IgD-negative memory B cell (primary cell): ENCODE results near the gene CXCR3. TPM values are rescaled to one million over a fixed set of nuclear protein-coding genes. Genes with fewer than 3 reads are reported as not detected.
"Not testable (repeated sequence)": the region's sequence is repeated elsewhere in the genome, so short reads cannot be mapped to it uniquely, and the experiment has no call there.

Experiments used
- H3K27ac Mint-ChIP-seq, 3 donors: one replicate each; pipeline ENCODE4 v1.8.0; 2020 to 2022; ENCODE audit warnings: mild to moderate bottlenecking in 3 of 3, mixed read lengths in 3 of 3, moderate library complexity in 1 of 3
- H3K27me3 Mint-ChIP-seq: one replicate; pipeline ENCODE4 v1.8.0; 2021; ENCODE audit warnings: mixed read lengths
- H3K36me3 Mint-ChIP-seq: one replicate; pipeline ENCODE4 v1.8.0; 2020; ENCODE audit warnings: mild to moderate bottlenecking, mixed read lengths
- H3K4me1 Mint-ChIP-seq, 3 donors: one replicate each; pipeline ENCODE4 v1.8.0; 2020 to 2022; ENCODE audit warnings: mixed read lengths in 3 of 3, mild to moderate bottlenecking in 1 of 3
- H3K4me3 Mint-ChIP-seq, 4 donors: one replicate each; pipeline ENCODE4 v1.8.0; 2020 to 2022; ENCODE audit warnings: mild to moderate bottlenecking in 4 of 4, mixed read lengths in 4 of 4, moderate library complexity in 3 of 4
- H3K9me3 Mint-ChIP-seq, 3 donors: one replicate each; pipeline ENCODE4 v1.8.0; 2020 to 2021; ENCODE audit warnings: mixed read lengths in 3 of 3, mild to moderate bottlenecking in 1 of 3
- polyA plus RNA-seq: library from polyadenylated mRNA; unstranded; fragments of 300-500 nt; fragmentation: Illumina TruSeq; gene quantifications from one replicate; pipeline ENCODE4 v1.2.3, GENCODE V29; 2021

The CXCR3 gene
- polyA plus RNA-seq, 1 donor from 2014 or later, result 73.8 TPM

GRCh38 chrX:71652405-71652804 is 34.1 kb upstream of the CXCR3 start:
- Mint-ChIP-seq H3K27me3 (no peaks in the 10 kb centered on the region), H3K4me3 (no peak overlapping the region), H3K36me3 (no peaks in the 10 kb centered on the region), H3K27ac (no peak overlapping the region), H3K9me3 (no peaks in the 10 kb centered on the region), H3K4me1 (peaks cover 7 to 8% (median 7%) of the 10 kb centered on the region in 3 donors)

- Mint-ChIP-seq H3K9me3 (no peaks in the 10 kb centered on the region), H3K27ac (peak overlapping the region in 1 of 3 donors; percentile 84), H3K4me3 (no peak overlapping the region), H3K27me3 (no peaks in the 10 kb centered on the region), H3K4me1 (peaks cover 7 to 8% (median 7%) of the 10 kb centered on the region in 3 donors), H3K36me3 (no peaks in the 10 kb centered on the region)
Measured at GRCh38 chrX:71650333-71650969, 32.1 kb upstream of the CXCR3 start.

DNA sequence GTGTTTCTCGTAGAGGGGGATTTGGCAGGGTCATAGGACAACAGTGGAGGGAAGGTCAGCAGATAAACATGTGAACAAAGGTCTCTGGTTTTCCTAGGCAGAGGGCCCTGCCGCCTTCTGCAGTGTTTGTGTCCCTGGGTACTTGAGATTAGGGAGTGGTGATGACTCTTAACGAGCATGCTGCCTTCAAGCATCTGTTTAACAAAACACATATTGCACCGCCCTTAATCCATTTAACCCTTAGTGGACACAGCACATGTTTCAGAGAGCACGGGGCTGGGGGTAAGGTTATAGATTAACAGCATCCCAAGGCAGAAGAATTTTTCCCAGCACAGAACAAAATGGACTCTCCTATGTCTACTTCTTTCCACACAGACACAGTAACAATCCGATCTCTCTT is 26.1 kb upstream of the CXCR3 start:
- H3K4me1 Mint-ChIP-seq, result peaks cover 4 to 13% (median 5%) of the 10 kb centered on the region in 3 donors
- H3K4me3 Mint-ChIP-seq, H3K36me3 Mint-ChIP-seq, H3K9me3 Mint-ChIP-seq, H3K27me3 Mint-ChIP-seq, H3K27ac Mint-ChIP-seq: not testable (repeated sequence)

GRCh38 chrX:71640002-71640401 is 21.7 kb upstream of the CXCR3 start:
- Mint-ChIP-seq H3K36me3 (no peaks in the 10 kb centered on the region), H3K4me3 (no peak overlapping the region), H3K27me3 (no peaks in the 10 kb centered on the region), H3K27ac (no peak overlapping the region), H3K4me1 (peaks cover 9 to 23% (median 12%) of the 10 kb centered on the region in 3 donors), H3K9me3 (no peaks in the 10 kb centered on the region)

DNA sequence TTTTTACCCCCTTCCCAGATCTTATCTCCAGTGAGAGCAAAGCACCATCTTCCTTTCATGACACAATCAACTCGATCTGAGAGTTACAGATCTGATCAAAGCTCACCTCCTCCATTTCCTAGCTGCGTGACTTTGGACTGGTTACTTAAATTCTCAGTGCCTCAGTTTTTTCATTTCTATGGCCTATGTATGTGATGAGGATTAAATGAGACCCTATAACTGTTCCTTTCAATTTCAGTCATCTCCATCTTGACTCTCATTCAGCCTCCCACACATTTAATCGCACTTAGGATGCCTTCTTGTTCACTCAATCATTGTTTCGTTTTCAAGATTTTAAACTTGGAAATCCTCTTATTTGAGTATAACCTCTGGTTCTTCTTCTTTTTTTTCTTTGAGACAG is 20.1 kb upstream of the CXCR3 start:
- Mint-ChIP-seq H3K36me3 (no peaks in the 10 kb centered on the region), H3K4me1 (peaks cover 8 to 17% (median 9%) of the 10 kb centered on the region in 3 donors), H3K27ac (no peak overlapping the region), H3K27me3 (no peaks in the 10 kb centered on the region), H3K4me3 (no peak overlapping the region), H3K9me3 (no peaks in the 10 kb centered on the region)

DNA sequence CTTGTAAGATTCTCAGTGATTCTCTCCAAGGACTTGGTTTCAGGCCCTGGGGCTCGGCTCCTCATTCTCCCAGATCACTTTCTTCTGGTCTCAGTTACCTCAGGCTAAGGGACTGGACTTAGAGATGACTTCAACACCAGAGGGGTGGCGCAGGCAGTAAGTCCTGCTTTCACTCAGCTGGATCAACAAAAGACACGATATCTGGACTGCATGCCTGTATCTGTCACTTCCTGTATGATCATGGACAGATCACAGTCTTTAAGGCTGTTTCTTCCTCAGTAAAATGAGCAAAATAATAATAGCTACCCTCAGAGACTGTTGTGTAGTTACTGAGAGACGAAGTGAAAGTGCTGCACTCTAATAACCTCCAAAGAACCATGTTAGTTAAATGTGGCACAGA is 19.5 kb upstream of the CXCR3 start:
- no peak overlapping the region for H3K4me3 Mint-ChIP-seq
- H3K27me3 Mint-ChIP-seq, result no peaks in the 10 kb centered on the region
- H3K4me1 Mint-ChIP-seq, result peaks cover 8 to 17% (median 9%) of the 10 kb centered on the region in 3 donors
- no peaks in the 10 kb centered on the region for H3K9me3 Mint-ChIP-seq
- no peak overlapping the region for H3K27ac Mint-ChIP-seq
- no peaks in the 10 kb centered on the region for H3K36me3 Mint-ChIP-seq

GRCh38 chrX:71637253-71637618 is 18.9 kb upstream of the CXCR3 start:
- no peaks in the 10 kb centered on the region for H3K36me3 Mint-ChIP-seq
- H3K27me3 Mint-ChIP-seq, result no peaks in the 10 kb centered on the region
- H3K9me3 Mint-ChIP-seq, result no peaks in the 10 kb centered on the region
- peak overlapping the region in 2 of 3 donors; percentile 54 to 88 for H3K27ac Mint-ChIP-seq
- peak overlapping the region in 3 of 4 donors; percentile 1 to 73 (median 24) for H3K4me3 Mint-ChIP-seq
- peaks cover 6 to 23% (median 9%) of the 10 kb centered on the region in 3 donors for H3K4me1 Mint-ChIP-seq

GRCh38 chrX:71636438-71637252 is 18.3 kb upstream of the CXCR3 start:
- peak overlapping the region in 2 of 4 donors; percentile 1 to 24 for H3K4me3 Mint-ChIP-seq
- no peaks in the 10 kb centered on the region for H3K27me3 Mint-ChIP-seq
- H3K4me1 Mint-ChIP-seq, result peaks cover 8 to 27% (median 9%) of the 10 kb centered on the region in 3 donors
- peak overlapping the region in 2 of 3 donors; percentile 54 to 88 for H3K27ac Mint-ChIP-seq
- no peaks in the 10 kb centered on the region for H3K9me3 Mint-ChIP-seq
- no peaks in the 10 kb centered on the region for H3K36me3 Mint-ChIP-seq

GRCh38 chrX:71634366-71634765 is 16.1 kb upstream of the CXCR3 start:
- Mint-ChIP-seq H3K4me1 (peaks cover 17 to 29% (median 19%) of the 10 kb centered on the region in 3 donors), H3K9me3 (no peaks in the 10 kb centered on the region), H3K27ac (no peak overlapping the region), H3K36me3 (no peaks in the 10 kb centered on the region), H3K4me3 (no peak overlapping the region), H3K27me3 (no peaks in the 10 kb centered on the region)

DNA sequence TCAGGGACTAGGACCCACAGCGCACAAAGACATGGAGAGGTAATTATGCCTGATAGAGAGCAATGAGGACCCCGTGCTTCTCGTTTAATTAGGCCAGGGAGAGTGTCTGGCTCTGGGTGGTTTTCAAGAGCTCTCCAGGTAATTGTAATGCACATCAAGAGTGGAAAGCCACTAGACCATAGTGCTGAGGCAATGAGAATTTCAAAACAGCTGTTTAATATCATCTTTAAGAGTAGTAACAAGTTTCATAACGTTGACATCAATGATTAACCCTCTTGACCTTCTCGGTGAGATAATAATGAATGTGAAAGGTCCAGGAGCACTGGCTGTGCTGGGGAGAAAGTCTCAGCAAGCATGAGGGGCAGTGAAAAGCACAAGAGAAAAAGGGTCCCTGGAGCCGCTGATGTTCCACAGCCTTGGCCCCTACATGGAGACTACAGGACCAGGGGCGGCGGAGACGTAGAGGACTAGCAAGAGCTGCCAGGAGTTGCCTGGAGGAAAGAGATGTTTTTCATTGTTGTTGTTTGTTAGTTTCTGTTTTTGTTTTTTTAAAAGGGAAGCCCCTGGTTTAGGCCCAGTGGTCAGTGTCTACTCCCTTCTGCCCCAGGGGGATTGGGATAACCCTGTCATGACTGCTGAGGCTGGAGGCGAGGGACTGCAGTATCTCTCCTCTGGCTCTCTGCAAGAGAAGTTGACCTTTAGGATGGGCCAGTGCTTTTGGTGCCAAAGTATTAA is 14.8 kb upstream of the CXCR3 start:
- H3K36me3 Mint-ChIP-seq, result no peaks in the 10 kb centered on the region
- no peaks in the 10 kb centered on the region for H3K9me3 Mint-ChIP-seq
- peak overlapping the region in 1 of 3 donors; percentile 93 for H3K27ac Mint-ChIP-seq
- no peaks in the 10 kb centered on the region for H3K27me3 Mint-ChIP-seq
- no peak overlapping the region for H3K4me3 Mint-ChIP-seq
- peaks cover 21 to 35% (median 26%) of the 10 kb centered on the region in 3 donors for H3K4me1 Mint-ChIP-seq

DNA sequence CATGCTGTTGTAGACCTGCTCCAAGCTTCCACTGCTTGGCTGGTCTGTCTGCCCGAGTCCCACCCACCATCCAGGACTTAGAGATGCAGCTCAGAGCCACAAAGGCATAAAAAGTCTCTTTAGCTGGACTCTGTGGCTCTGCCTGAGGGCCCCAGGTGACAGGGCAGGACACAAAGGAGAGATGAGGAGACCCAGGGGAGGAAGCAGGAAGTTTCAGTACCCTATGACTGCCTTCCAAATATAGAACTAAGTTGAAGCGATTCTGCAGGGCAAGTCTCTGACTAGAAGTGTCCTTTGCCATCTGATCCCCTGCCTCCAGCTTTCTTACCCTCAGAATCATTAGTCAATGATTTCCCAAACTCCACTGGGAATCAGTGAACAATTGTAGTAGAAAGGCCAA is 11.2 kb upstream of the CXCR3 start:
- no peaks in the 10 kb centered on the region for H3K27me3 Mint-ChIP-seq
- no peaks in the 10 kb centered on the region for H3K36me3 Mint-ChIP-seq
- H3K27ac Mint-ChIP-seq, result peak overlapping the region; percentile 52 to 89 (median 83)
- peak overlapping the region; percentile 30 to 86 (median 62) for H3K4me3 Mint-ChIP-seq
- peaks cover 16 to 30% (median 24%) of the 10 kb centered on the region in 3 donors for H3K4me1 Mint-ChIP-seq
- no peaks in the 10 kb centered on the region for H3K9me3 Mint-ChIP-seq

DNA sequence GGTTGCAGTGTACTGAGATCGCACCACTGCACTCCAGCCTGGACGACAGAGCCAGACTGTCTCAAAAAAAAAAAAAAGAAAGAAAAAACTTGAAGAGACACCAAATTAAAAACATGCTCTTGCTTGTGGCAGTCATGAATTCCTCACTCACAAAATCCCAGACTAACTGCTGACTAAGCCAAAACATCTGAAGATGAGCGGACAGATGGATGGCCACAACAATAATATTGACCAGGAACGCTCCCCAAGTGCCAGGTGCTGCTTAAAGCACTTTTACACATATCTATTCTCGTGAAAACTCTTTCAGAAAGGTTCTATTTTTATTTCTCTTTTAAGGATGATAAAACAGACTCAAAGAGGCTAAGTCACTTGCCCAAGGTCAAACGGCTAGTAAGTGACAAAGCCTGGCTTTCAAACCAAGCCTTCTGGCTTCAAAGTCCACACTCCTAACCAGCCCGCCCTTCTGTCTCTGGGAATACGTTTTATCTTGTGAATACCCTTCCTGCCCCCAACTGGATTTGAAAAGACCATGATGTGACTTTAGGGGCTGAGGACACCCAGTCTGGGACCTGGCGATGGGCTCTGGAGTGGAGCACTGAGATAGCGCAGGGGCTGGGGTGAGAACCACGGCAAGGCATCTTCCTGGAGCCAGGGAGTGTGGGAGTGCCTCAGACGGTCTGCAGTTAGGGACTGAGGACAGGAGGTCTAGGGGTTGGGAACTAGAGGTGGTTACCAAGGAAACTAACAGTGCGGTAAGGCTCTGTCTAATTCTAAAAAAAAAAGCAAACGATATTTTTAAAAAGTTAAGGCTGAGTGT is 9.5 kb upstream of the CXCR3 start:
- Mint-ChIP-seq H3K27ac (no peak overlapping the region), H3K27me3 (peaks cover under 1% of the 10 kb centered on the region), H3K9me3 (no peaks in the 10 kb centered on the region), H3K4me3 (no peak overlapping the region), H3K4me1 (peaks cover 26 to 37% (median 37%) of the 10 kb centered on the region in 3 donors), H3K36me3 (no peaks in the 10 kb centered on the region)

DNA sequence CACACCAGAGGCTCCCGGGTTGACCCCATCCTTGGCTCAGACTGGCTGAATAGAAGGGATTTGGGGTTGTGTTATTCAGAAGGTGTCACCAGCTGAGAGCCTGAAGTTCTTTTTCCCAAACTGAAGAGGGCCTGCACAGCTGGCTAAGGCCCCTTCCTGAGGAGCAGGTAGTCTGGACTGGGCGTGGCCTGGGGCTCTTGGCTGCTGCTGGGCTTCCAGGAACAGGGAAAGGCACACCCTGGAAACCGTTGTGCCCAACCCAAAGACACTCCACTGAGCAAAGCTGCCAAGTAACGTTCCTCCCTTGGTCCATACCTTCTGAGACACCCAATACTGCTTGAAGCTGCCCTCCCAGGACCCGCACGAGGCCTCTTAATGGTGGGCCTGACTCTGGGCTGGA is 8.3 kb upstream of the CXCR3 start:
- Mint-ChIP-seq H3K4me1 (peaks cover 35 to 45% (median 36%) of the 10 kb centered on the region in 3 donors), H3K27ac (no peak overlapping the region), H3K27me3 (peaks cover 1% of the 10 kb centered on the region), H3K36me3 (no peaks in the 10 kb centered on the region), H3K9me3 (no peaks in the 10 kb centered on the region), H3K4me3 (no peak overlapping the region)

DNA sequence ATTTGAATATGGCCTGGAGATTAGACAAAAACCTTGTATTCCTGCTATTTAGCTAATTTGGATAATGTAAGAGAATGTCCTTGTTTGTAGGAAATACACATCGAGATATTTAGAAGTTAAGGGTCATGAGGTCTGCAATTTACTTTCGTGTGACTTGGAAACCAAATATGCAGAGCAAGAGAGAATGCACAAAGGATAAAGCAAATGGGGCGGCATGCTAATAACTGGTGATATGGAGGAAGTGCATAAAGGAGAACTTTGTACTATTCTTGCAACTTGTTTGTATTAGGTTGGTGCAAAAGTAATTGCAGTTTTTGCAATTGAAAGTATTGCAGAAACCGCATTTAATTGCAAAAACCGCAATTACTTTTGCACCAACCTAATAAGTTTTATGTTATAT is 7.2 kb upstream of the CXCR3 start:
- Mint-ChIP-seq H3K4me3 (no peak overlapping the region), H3K9me3 (no peaks in the 10 kb centered on the region), H3K4me1 (peaks cover 36 to 48% (median 38%) of the 10 kb centered on the region in 3 donors), H3K27me3 (peaks cover 1% of the 10 kb centered on the region), H3K27ac (peak overlapping the region in 1 of 3 donors; percentile 84), H3K36me3 (no peaks in the 10 kb centered on the region)
